T-helper 1 cell treated with Interleukin-12 subunit alpha and Interleukin-12 subunit beta and Interleukin-4 antibody, amounts not matched to agents 30 ng/mL and 1 ng/mL, for 36 hours (primary cell): ENCODE data around the gene MGAT1. TPM values are rescaled to one million over a fixed set of nuclear protein-coding genes. Genes with fewer than 3 reads are reported as not detected.

ENCODE experiments used
- intact Hi-C: fragments of 100-400 bp; cut with micrococcal nuclease; formaldehyde crosslinking; loops from one replicate; pipeline ENCODE4 v1.15.1; 2024
- total RNA-seq: library from RNA; stranded (reverse); gene quantifications from 2 replicates; pipeline ENCODE4 v1.2.3, GENCODE V29; 2022

The MGAT1 gene
- total RNA-seq, 1 donor from 2014 or later: 135 TPM

- intact Hi-C loops: no loop called here
These were observed 22.2 kb upstream of the MGAT1 start for GRCh38 chr5:180824630-180825476.

DNA sequence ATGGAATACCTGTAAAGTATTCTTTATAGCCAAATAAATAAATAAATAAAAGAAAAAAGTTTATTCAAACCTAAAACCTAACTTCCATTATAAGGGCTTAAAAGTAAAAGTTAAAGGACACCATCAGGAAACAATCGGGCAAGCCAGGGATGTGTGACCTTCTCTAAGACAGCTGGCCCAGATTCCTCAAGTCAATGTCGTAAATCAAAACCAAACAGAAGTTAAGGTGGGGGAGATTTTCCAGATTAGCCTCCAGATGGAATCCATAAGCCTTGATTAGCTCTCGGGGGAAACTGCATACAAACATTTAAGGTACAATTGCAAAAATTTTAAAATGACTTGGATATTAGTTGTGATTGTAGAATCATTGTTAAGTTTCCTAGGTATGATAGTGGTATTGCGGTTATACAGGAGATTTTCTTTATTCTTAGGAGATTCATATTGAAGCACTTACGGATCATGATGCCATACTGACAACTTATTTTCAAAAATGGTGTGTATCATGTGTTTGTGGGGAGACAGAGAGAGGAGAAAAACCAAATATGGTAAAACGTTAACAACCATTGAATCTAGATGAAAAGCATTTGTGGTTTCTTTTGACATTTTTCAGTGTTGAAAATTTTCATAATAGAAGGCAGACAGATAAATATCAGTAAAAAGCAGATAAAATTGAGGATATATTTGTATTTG, 21.5 kb upstream of the MGAT1 start:
- intact Hi-C loops: no loop called here

DNA sequence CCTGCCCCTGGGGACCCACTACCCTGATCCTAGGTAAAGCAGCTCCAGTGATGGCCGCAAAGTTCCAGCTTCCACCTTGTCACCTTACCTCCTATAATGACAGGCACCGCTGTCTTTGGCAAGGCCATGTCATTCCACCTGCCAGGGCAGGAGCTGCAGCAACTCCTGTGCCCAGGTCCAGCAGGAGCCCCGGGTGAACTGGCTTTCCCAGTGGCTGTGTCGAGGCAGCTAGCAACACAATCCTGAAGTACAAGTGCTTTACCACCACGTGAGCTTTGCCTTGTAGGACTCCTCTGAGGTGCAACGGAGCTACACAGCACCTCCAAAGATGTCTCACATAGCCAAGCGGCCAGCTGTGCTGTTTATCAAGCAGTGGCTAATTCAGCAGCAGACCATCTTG, 20.7 kb upstream of the MGAT1 start:
- intact Hi-C loops: no loop called here

GRCh38 chr5:180821538-180821937, 18.9 kb upstream of the MGAT1 start:
- intact Hi-C loops: no loop called here

GRCh38 chr5:180820788-180821321, 18.2 kb upstream of the MGAT1 start:
- intact Hi-C loops: no loop called here

DNA sequence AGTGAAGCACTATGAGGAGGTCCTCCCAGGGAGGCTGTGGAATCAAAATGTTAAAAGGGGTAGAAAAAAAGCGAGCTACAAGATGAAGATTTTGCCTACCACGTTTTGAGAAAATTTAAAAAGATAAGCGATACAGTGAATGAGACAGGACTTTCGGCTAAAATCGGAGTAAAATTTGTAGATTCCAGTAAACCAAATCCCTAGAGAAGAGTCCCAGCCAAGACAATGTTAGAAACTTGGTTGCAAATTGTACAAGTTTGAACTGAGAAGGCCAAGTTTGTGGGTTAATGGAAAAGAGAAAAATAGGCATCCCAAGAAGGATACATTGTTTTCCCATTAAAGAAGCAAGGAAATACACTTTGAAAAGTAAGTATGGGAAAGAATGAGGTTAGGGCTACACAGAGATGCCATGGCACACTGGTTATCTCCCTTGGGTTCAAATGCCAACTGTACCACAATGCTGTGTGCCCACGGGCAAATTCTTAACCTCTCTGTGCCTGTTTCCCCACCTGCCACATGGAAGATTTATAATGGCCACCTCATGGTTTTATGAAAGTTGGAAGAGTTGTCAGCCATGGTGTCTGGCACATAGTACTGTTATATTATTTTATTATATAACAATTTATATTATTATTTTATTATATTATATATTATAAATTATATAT, 16.2 kb upstream of the MGAT1 start:
- intact Hi-C loops: no loop called here

DNA sequence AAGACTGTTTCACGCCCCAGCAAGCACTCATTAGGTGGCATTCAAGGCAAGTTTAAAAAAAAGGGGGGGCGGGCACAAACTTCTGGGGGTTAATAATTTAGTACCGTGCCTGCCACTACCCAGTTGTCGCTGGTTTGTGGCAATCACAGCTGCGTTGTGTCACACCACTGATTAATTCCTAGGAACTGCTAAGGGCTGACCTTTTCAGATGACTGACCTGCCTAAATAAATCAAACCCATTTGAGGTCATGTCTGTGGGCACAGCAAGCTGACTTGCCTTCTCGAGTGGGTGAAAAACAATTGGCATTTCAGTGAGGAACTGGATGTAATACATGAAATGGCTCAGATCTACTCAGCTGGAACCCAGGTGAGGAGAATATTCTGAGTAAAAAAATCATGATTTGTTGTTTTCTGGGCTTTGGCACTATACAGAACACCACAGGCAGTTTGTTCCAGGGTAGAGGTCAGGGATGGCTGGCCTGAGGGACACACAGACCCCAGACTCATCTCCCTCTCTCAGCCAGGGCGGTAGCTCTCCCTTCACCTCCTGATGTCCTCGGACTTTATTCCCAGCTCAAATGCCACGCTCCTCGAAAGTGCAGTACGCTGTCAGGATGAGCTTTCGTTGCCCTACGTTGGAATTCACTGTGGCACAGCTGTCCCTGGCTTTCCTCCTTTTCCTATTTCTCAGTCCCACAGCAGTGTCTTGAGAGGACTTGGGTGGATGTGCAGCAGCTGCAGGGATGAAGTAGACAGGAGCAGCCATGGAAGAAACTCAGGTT, 15.5 kb upstream of the MGAT1 start:
- intact Hi-C loops: no loop called here

GRCh38 chr5:180816608-180817534, 14.3 kb upstream of the MGAT1 start:
- intact Hi-C loops: no loop called here

DNA sequence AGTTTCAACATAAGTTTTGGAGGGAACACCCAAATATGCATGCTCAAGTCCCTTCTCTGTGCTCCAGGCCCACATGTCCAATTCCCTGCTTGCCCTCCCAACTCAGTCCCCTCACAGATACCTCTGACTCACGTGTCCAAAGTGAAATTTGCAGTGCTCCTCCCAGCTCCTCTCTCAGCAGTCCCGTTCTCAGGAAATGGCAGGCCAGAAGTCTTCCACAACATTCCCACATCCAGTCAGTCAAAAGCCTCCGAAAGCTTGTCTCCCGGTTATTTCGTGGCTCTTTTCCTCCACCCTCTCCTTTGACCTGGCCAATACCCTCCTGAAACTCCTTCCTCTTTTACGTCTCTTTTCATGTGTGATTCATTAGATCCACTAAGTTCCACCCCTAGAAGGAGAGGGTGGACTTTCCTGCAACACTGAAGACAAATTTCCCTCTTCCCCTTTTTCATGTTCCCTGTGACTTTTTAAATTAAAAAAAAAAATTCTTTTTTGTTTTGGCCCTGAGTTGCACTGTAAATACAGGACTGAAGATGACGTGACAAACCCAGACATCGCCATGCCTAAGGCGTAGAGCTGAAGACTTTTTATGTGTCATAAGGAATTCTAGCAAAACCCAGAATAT, 12.8 kb upstream of the MGAT1 start:
- intact Hi-C loops: no loop called here

GRCh38 chr5:180813420-180813819, 10.8 kb upstream of the MGAT1 start:
- intact Hi-C loops: no loop called here

GRCh38 chr5:180811623-180812124, 9.1 kb upstream of the MGAT1 start:
- intact Hi-C loops: loop anchor here (2.0 kb wide), 1 partner anchor 317 kb away; the partner anchor contains the start of gene CNOT6

DNA sequence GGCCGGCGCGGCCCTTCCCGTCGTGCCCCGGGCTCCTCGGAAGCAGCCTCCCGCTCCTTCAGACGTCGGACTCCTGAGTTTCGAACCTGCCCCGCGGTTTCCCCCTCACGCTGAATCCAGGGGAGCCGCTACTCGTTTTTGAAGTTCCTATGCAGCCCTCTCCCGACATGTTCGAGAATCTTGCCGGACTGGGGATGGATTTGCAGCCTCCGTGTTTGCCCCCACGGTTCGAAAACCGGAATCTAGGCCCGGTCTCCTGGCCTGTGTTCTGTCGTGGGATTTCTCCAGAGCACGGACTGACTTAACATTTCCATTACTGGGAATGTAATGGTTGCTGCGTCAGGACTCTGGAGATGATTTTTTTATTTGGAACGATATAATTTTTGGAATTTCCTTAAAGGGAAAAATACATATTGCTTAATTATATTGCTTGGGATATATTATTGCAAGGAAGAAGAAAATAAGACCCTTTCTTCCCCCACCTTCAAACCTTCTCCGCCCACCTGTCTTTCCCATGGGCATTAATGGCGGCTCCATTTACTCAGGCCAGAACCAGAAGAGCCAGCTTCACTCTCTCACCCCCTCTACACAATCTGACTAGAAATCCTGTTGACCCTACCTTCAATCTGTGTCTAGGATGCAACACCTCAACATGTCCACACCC, 8.5 kb upstream of the MGAT1 start:
- intact Hi-C loops: loop anchor here (1.0 to 2.0 kb wide), 7 partner anchors 9 to 435 kb away; partner anchors contain the start of genes CNOT6, MGAT1, TRIM41 and ZFP62

- intact Hi-C loops: loop anchor here (1.0 to 2.0 kb wide), 7 partner anchors 8 to 436 kb away; partner anchors contain the start of genes CNOT6, MGAT1, TRIM41 and ZFP62
These were observed 7.8 kb upstream of the MGAT1 start for GRCh38 chr5:180810210-180810958.

- intact Hi-C loops: loop anchor here (1.0 to 10.0 kb wide), 10 partner anchors 7 to 1255 kb away; partner anchors contain the start of genes CNOT6, MGAT1, RUFY1 and TRIM41
These were observed 7.0 kb upstream of the MGAT1 start for GRCh38 chr5:180809403-180810209.

DNA sequence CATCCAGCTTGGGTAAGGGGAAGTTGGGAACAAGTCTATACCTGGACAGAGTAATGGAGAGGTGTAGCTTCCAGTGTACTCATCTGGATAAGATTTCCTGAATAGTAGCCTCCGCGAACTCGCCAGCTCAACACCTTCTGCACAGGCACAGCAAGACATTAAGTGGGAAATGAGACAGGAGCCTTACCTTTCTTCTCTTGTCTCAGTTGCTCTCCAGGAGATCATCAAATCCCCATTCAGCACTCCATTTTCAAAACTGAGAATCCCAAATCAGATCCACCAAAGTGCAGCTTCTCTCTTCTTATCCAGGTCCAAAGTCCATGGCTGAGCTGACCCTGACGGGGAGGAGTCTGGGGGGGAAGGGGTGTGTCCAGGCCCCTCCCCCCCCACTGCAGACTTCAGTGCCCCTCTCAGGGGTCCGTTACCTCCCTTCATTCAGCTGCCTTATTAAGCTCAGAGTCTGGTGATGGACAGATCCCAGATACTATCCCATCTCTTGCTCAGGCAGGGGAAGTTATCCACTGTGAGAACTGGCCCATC, 5.9 kb upstream of the MGAT1 start:
- intact Hi-C loops: loop anchor here (2.0 to 10.0 kb wide), 3 partner anchors 352 to 1254 kb away; partner anchors contain the start of gene RUFY1
